GM12891 (cell line): Measurements from ENCODE around the gene NAA35.

Source experiments
- POLR2A ChIP-seq: IDR thresholded peaks from 2 replicates; pipeline ENCODE4 v1.6.1; 2011; ENCODE audit warnings: low read depth, low read length, control low read depth
- TAF1 ChIP-seq: IDR thresholded peaks from 2 replicates; pipeline ENCODE4 v1.6.1; 2011; ENCODE audit warnings: low read depth, low read length, control low read depth

DNA sequence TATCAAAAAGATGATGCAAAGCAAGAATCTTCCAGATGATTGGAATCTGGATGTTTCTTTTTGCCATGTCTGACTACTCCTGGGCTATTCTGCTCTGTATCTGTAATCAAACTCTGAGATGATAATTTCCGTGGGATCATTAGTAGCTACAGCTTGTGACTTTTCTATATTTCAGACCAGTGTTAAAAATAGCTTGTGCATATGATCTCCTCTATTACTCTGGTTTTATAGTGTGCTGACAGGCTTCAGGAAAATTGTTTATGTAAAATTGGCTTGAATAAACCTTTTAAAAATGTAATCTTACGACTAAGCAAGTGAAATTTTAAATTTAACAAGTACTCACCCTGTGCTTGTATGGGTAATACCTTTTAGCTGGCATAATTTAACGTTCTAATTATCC is 40.4 kb downstream of the NAA35 start:
- TF ChIP-seq TAF1, result no peak
- TF ChIP-seq POLR2A, result no peak
